MG63 (cell line): ENCODE measurements around the gene FXYD5. TPM values are rescaled to one million over a fixed set of nuclear protein-coding genes. Genes with fewer than 3 reads are reported as not detected.

Experiments
- DNase-seq: peaks from one replicate; pipeline ENCODE4 v3.0.0-alpha.2; 2020
- H3K27me3 ChIP-seq: fragments of 250-450 bp; sonication (Bioruptor Pico); 2 replicates; pipeline ENCODE4 v1.5.1; 2020; ENCODE audit warnings: mild to moderate bottlenecking, moderate library complexity
- H3K36me3 ChIP-seq: fragments of 250-450 bp; sonication (Bioruptor Pico); 2 replicates; pipeline ENCODE4 v1.5.1; 2020; ENCODE audit warnings: mild to moderate bottlenecking, moderate library complexity
- H3K4me3 ChIP-seq: fragments of 250-450 bp; sonication (Bioruptor Pico); 2 replicates; pipeline ENCODE4 v1.5.1; 2020; ENCODE audit warnings: mild to moderate bottlenecking, moderate library complexity
- H3K9me3 ChIP-seq: fragments of 250-450 bp; sonication (Bioruptor Pico); 2 replicates; pipeline ENCODE4 v1.5.1; 2020; ENCODE audit warnings: mild to moderate bottlenecking, moderate library complexity
- total RNA-seq: library from RNA; depleted of rRNA; stranded (reverse); fragments of >200 nt; shearing (Covaris generic); gene quantifications from 2 replicates; pipeline ENCODE4 v1.2.3, GENCODE V29; 2014; ENCODE audit warnings: low replicate concordance

FXYD5 gene
- total RNA-seq, 1 experiment from 2014 or later, result 59.7 TPM

GRCh38 chr19:35130761-35131720, 23.5 kb upstream of the FXYD5 start:
- Histone ChIP-seq H3K27me3 (no peaks in the 10 kb centered on the region), H3K4me3 (no peak overlapping the region), H3K9me3 (no peaks in the 10 kb centered on the region), H3K36me3 (no peaks in the 10 kb centered on the region)
- no peak for DNase-seq

- H3K27me3 ChIP-seq, result no peaks in the 10 kb centered on the region
- no peaks in the 10 kb centered on the region for H3K36me3 ChIP-seq
- DNase-seq, result no peak
- H3K9me3 ChIP-seq, result no peaks in the 10 kb centered on the region
- H3K4me3 ChIP-seq, result no peak overlapping the region
Observed at GRCh38 chr19:35132254-35132653, 22.3 kb upstream of the FXYD5 start.

GRCh38 chr19:35133826-35134225, 20.7 kb upstream of the FXYD5 start:
- DNase-seq, result no peak
- Histone ChIP-seq H3K4me3 (no peak overlapping the region), H3K9me3 (no peaks in the 10 kb centered on the region)

GRCh38 chr19:35134601-35135242, 19.8 kb upstream of the FXYD5 start, which contains the start of gene LGI4:
Gene LGI4 (minus strand): TSS chr19:35135059. CDS start chr19:35134680, 379 bp downstream.
- no peak within 1 kb of the TSS for H3K4me3 ChIP-seq
- DNase-seq, result no peak

More at GRCh38 chr19:35133826-35134225, 20.7 kb upstream of the FXYD5 start:
- no peaks in the 10 kb centered on the region for H3K27me3 ChIP-seq
- H3K36me3 ChIP-seq, result no peaks in the 10 kb centered on the region

GRCh38 chr19:35135389-35135909, 19.1 kb upstream of the FXYD5 start:
- peak; percentile 55 for DNase-seq
- Histone ChIP-seq H3K27me3 (no peaks in the 10 kb centered on the region), H3K9me3 (no peaks in the 10 kb centered on the region), H3K4me3 (no peak overlapping the region), H3K36me3 (no peaks in the 10 kb centered on the region)

More at GRCh38 chr19:35134601-35135242, 19.8 kb upstream of the FXYD5 start, which contains the start of gene LGI4:
- Histone ChIP-seq H3K36me3 (no peaks in the 10 kb centered on the region), H3K27me3 (no peaks in the 10 kb centered on the region), H3K9me3 (no peaks in the 10 kb centered on the region)

GRCh38 chr19:35136231-35136630, 18.3 kb upstream of the FXYD5 start:
- Histone ChIP-seq H3K36me3 (no peaks in the 10 kb centered on the region), H3K9me3 (no peaks in the 10 kb centered on the region), H3K27me3 (no peaks in the 10 kb centered on the region), H3K4me3 (no peak overlapping the region)
- DNase-seq, result no peak

- no peaks in the 10 kb centered on the region for H3K9me3 ChIP-seq
- no peaks in the 10 kb centered on the region for H3K36me3 ChIP-seq
- no peak overlapping the region for H3K4me3 ChIP-seq
- DNase-seq, result no peak
- no peaks in the 10 kb centered on the region for H3K27me3 ChIP-seq
Observed at GRCh38 chr19:35136977-35137702, 17.4 kb upstream of the FXYD5 start.

GRCh38 chr19:35138305-35138892, 16.1 kb upstream of the FXYD5 start, which contains the start of gene FXYD1:
Gene FXYD1 (plus strand): TSS chr19:35138824. CDS start chr19:35140080, 1,256 bp downstream.
- Histone ChIP-seq H3K9me3 (no peaks in the 10 kb centered on the region), H3K27me3 (no peaks in the 10 kb centered on the region), H3K4me3 (no peak within 1 kb of the TSS), H3K36me3 (no peaks in the 10 kb centered on the region)
- DNase-seq, result no peak

GRCh38 chr19:35140207-35140961, 14.2 kb upstream of the FXYD5 start:
- H3K9me3 ChIP-seq, result no peaks in the 10 kb centered on the region
- no peak overlapping the region for H3K4me3 ChIP-seq
- no peaks in the 10 kb centered on the region for H3K36me3 ChIP-seq
- no peaks in the 10 kb centered on the region for H3K27me3 ChIP-seq
- DNase-seq, result no peak

GRCh38 chr19:35140962-35141836, 13.3 kb upstream of the FXYD5 start:
- H3K9me3 ChIP-seq, result no peaks in the 10 kb centered on the region
- no peaks in the 10 kb centered on the region for H3K36me3 ChIP-seq
- DNase-seq, result peak; percentile 83
- no peak overlapping the region for H3K4me3 ChIP-seq
- H3K27me3 ChIP-seq, result no peaks in the 10 kb centered on the region

GRCh38 chr19:35141837-35142605, 12.5 kb upstream of the FXYD5 start:
- Histone ChIP-seq H3K9me3 (no peaks in the 10 kb centered on the region), H3K36me3 (no peaks in the 10 kb centered on the region), H3K27me3 (no peaks in the 10 kb centered on the region), H3K4me3 (no peak overlapping the region)
- no peak for DNase-seq

- no peak for DNase-seq
- H3K36me3 ChIP-seq, result no peaks in the 10 kb centered on the region
- no peaks in the 10 kb centered on the region for H3K9me3 ChIP-seq
- no peaks in the 10 kb centered on the region for H3K27me3 ChIP-seq
- H3K4me3 ChIP-seq, result no peak overlapping the region
Observed at GRCh38 chr19:35142606-35143230, 11.8 kb upstream of the FXYD5 start.

- no peaks in the 10 kb centered on the region for H3K27me3 ChIP-seq
- no peak within 1 kb of the TSS for H3K4me3 ChIP-seq
- no peaks in the 10 kb centered on the region for H3K36me3 ChIP-seq
- DNase-seq, result no peak
- H3K9me3 ChIP-seq, result no peaks in the 10 kb centered on the region
Observed at GRCh38 chr19:35143231-35143715, 11.3 kb upstream of the FXYD5 start, which contains the start of gene FXYD7. Gene FXYD7 (plus strand): TSS chr19:35143255. CDS start chr19:35143334, 79 bp downstream.

GRCh38 chr19:35143818-35144217, 10.7 kb upstream of the FXYD5 start:
- no peak for DNase-seq
- no peaks in the 10 kb centered on the region for H3K36me3 ChIP-seq
- H3K9me3 ChIP-seq, result no peaks in the 10 kb centered on the region
- no peaks in the 10 kb centered on the region for H3K27me3 ChIP-seq
- H3K4me3 ChIP-seq, result no peak overlapping the region
